H1 (cell line): ENCODE measurements around the gene DXO. TPM values are rescaled to one million over a fixed set of nuclear protein-coding genes. Genes with fewer than 3 reads are reported as not detected.
"Not testable (repeated sequence)": the region's sequence is repeated elsewhere in the genome, so short reads cannot be mapped to it uniquely, and the experiment has no call there.

ENCODE experiments used
- CTCF ChIA-PET: fragments of 300-600 bp; sonication (Branson Sonifier 250); formaldehyde crosslinking; loops from one replicate; lab custom pipeline; 2021; ENCODE audit not compliant: partially characterized antibody; lab: Charles Lee
- POLR2A ChIA-PET: fragments of 300-600 bp; sonication (Branson Sonifier 250); formaldehyde crosslinking; loops from one replicate; lab custom pipeline; 2021; ENCODE audit warnings: inconsistent platforms; ENCODE audit not compliant: partially characterized antibody; lab: Charles Lee
- DNase-seq, 2 experiments: peaks; one replicate each; pipeline versions ENCODE4 v3.0.0 to v3.0.0-alpha.2; 2010 to 2022; ENCODE audit warnings: low spot score in 2 of 2, low read depth in 1 of 2, mixed read lengths in 1 of 2
- FAIRE-seq: peaks from 2 replicates; lab custom pipeline; 2011; peaks lifted over from hg19 to GRCh38; lab: Jason Lieb, UNC
- H2AFZ ChIP-seq: 2 replicates; pipeline ENCODE4 v1.8.1; 2012; ENCODE audit warnings: low read length, inconsistent platforms
- H2AK5ac ChIP-seq: 2 replicates; pipeline ENCODE4 v1.6.1; 2013; ENCODE audit warnings: low read depth, low read length
- H2BK120ac ChIP-seq: replicated peaks from 2 replicates; pipeline ENCODE3; 2013; ENCODE audit warnings: low read depth, low read length, inconsistent platforms
- H2BK12ac ChIP-seq: 2 replicates; pipeline ENCODE4 v1.6.1; 2013; ENCODE audit warnings: low read depth, low read length
- H2BK15ac ChIP-seq: 2 replicates; pipeline ENCODE4 v1.6.1; 2013; ENCODE audit warnings: low read length
- H2BK20ac ChIP-seq: 2 replicates; pipeline ENCODE4 v1.6.1; 2013; ENCODE audit warnings: low read length
- H2BK5ac ChIP-seq: 2 replicates; pipeline ENCODE4 v1.6.1; 2013; ENCODE audit warnings: low read depth, low read length
- H3K14ac ChIP-seq: 2 replicates; pipeline ENCODE4 v1.6.1; 2013; ENCODE audit warnings: inconsistent platforms; ENCODE audit not compliant: insufficient read length
- H3K18ac ChIP-seq: 2 replicates; pipeline ENCODE4 v1.6.1; 2013; ENCODE audit warnings: low read length; ENCODE audit errors: extremely low read depth
- H3K23ac ChIP-seq: 2 replicates; pipeline ENCODE4 v1.6.1; 2013; ENCODE audit warnings: inconsistent platforms; ENCODE audit not compliant: insufficient read length
- H3K23me2 ChIP-seq: 2 replicates; pipeline ENCODE4 v1.6.1; 2013; ENCODE audit warnings: low read depth, low read length
- H3K27ac ChIP-seq: 2 replicates; pipeline ENCODE4 v1.6.1; 2011; ENCODE audit warnings: low read depth, low read length, inconsistent platforms
- H3K27me3 ChIP-seq, 4 experiments: replicated peaks in 1 of 4; 1 replicate in 1 of 4; 2 replicates in 3 of 4; pipeline versions ENCODE4 v1.6.1 to v1.8.1; 2011 to 2013; ENCODE audit warnings: low read length in 3 of 4, mild to moderate bottlenecking in 3 of 4, inconsistent platforms in 2 of 4, mixed read lengths in 2 of 4, moderate library complexity in 1 of 4; ENCODE audit not compliant: control insufficient read depth in 3 of 4, insufficient read depth in 3 of 4; ENCODE audit errors: extremely low read depth in 1 of 4
- H3K36me3 ChIP-seq, 4 experiments: 2 replicates each; pipeline versions ENCODE4 v1.6.1 to v1.8.1; 2011 to 2013; ENCODE audit warnings: mild to moderate bottlenecking in 4 of 4, low read length in 3 of 4, moderate library complexity in 2 of 4, control low read depth in 1 of 4, inconsistent platforms in 1 of 4; ENCODE audit not compliant: insufficient read depth in 4 of 4, control insufficient read depth in 2 of 4
- H3K4ac ChIP-seq: replicated peaks from 2 replicates; pipeline ENCODE3; 2013; ENCODE audit warnings: low read length, low read depth, mixed read lengths, inconsistent platforms; ENCODE audit not compliant: insufficient read length
- H3K4me1 ChIP-seq, 4 experiments: replicated peaks in 1 of 4; 1 replicate in 1 of 4; 2 replicates in 3 of 4; pipeline versions ENCODE4 v1.6.1 to v1.8.1; 2011 to 2013; ENCODE audit warnings: low read length in 3 of 4, inconsistent platforms in 2 of 4, mixed read lengths in 1 of 4; ENCODE audit not compliant: insufficient read depth in 4 of 4, control insufficient read depth in 3 of 4
- H3K4me2 ChIP-seq, 2 experiments: 2 replicates each; pipeline versions ENCODE4 v1.6.1 to v1.8.1; 2011 to 2013; ENCODE audit warnings: low read depth in 2 of 2, low read length in 2 of 2, control low read depth in 1 of 2, inconsistent platforms in 1 of 2, mild to moderate bottlenecking in 1 of 2; ENCODE audit not compliant: insufficient read depth in 1 of 2
- H3K4me3 ChIP-seq, 4 experiments: fragments of 200-600, 300-600 bp in 1 of 4; sonication (generic), shearing (Covaris generic), sonication (Bioruptor Twin) in 1 of 4; 2 replicates each; pipeline versions ENCODE4 v1.5.1 to v1.8.1; 2011 to 2016; ENCODE audit warnings: low read length in 4 of 4, low read depth in 3 of 4, control low read depth in 2 of 4, inconsistent platforms in 2 of 4, mild to moderate bottlenecking in 2 of 4, mixed read lengths in 1 of 4, moderate library complexity in 1 of 4; ENCODE audit not compliant: insufficient read depth in 2 of 4; ENCODE audit errors: extremely low read depth in 1 of 4
- H3K56ac ChIP-seq: replicated peaks from 2 replicates; pipeline ENCODE3; 2013; ENCODE audit warnings: low read depth, mild to moderate bottlenecking, mixed read lengths, low read length, inconsistent platforms; ENCODE audit not compliant: insufficient read length
- H3K79me1 ChIP-seq: 2 replicates; pipeline ENCODE4 v1.6.1; 2013; ENCODE audit warnings: low read depth, low read length, control low read depth
- H3K79me2 ChIP-seq, 2 experiments: 2 replicates each; pipeline versions ENCODE4 v1.6.1 to v1.8.1; 2012 to 2013; ENCODE audit warnings: low read length in 2 of 2, mild to moderate bottlenecking in 2 of 2, inconsistent platforms in 1 of 2; ENCODE audit not compliant: insufficient read depth in 2 of 2, control insufficient read depth in 1 of 2
- H3K9ac ChIP-seq, 4 experiments: replicated peaks in 1 of 4; 1 replicate in 1 of 4; 2 replicates in 3 of 4; pipeline versions ENCODE4 v1.6.1 to v1.8.1; 2011 to 2013; ENCODE audit warnings: low read depth in 3 of 4, low read length in 3 of 4, control low read depth in 2 of 4, mild to moderate bottlenecking in 2 of 4, moderate library complexity in 2 of 4, inconsistent platforms in 1 of 4; ENCODE audit errors: extremely low read depth in 1 of 4
- H3K9me3 ChIP-seq, 2 experiments: 2 replicates each; pipeline versions ENCODE4 v1.6.1 to v1.8.1; 2012 to 2013; ENCODE audit warnings: mild to moderate bottlenecking in 2 of 2, moderate library complexity in 2 of 2, control low read depth in 1 of 2, inconsistent platforms in 1 of 2, low read depth in 1 of 2, low read length in 1 of 2, mixed read lengths in 1 of 2; ENCODE audit not compliant: insufficient read depth in 2 of 2
- H4K20me1 ChIP-seq, 2 experiments: replicated peaks in 1 of 2; 2 replicates each; pipeline versions ENCODE3 to v1.8.1; 2011 to 2013; ENCODE audit warnings: inconsistent platforms in 2 of 2, low read length in 2 of 2, mild to moderate bottlenecking in 1 of 2; ENCODE audit not compliant: insufficient read depth in 2 of 2, control insufficient read depth in 1 of 2
- H4K5ac ChIP-seq: 2 replicates; pipeline ENCODE4 v1.6.1; 2013; ENCODE audit warnings: low read length, low read depth, mixed read lengths, inconsistent platforms; ENCODE audit not compliant: insufficient read length
- H4K8ac ChIP-seq: 2 replicates; pipeline ENCODE4 v1.8.0; 2013; ENCODE audit warnings: mild to moderate bottlenecking, moderate library complexity, low read length, inconsistent platforms; ENCODE audit not compliant: insufficient read depth; ENCODE audit errors: extremely low read depth
- H4K91ac ChIP-seq: replicated peaks from 2 replicates; pipeline ENCODE3; 2013; ENCODE audit warnings: low read length, mixed read lengths, inconsistent platforms; ENCODE audit not compliant: insufficient read length
- WGBS, 2 experiments: shearing (Covaris generic) in 1 of 2; methylation state at CpG; one replicate each; pipeline versions ENCODE4 v1.1.6 to v1.1.7; 2013 to 2015; ENCODE audit warnings: low lambda C conversion rate in 2 of 2, mixed read lengths in 2 of 2, inconsistent platforms in 1 of 2, low coverage in 1 of 2, missing lambda C conversion rate in 1 of 2; ENCODE audit not compliant: insufficient replicate concordance in 2 of 2, insufficient coverage in 1 of 2, insufficient read length in 1 of 2; ENCODE audit errors: extremely low coverage in 1 of 2, missing lambda C conversion rate in 1 of 2; 5-methylcytosine and 5-hydroxymethylcytosine counted together
- polyA plus RNA-seq, 7 experiments: library from polyadenylated mRNA; depleted of rRNA in 3 of 7; stranded (reverse) in 5 of 7; unstranded in 2 of 7; fragments of >200 nt in 5 of 7; fragments of 200-250 nt in 2 of 7; gene quantifications; 1 replicate in 5 of 7; 2 replicates in 1 of 7; 4 replicates in 1 of 7; pipeline versions ENCODE4 v1.2.1 to v1.2.3, GENCODE V29; 2011 to 2013; ENCODE audit warnings: missing spikeins in 2 of 7, mixed read lengths in 2 of 7
- total RNA-seq: library from RNA; stranded (reverse); fragmentation: NEBNext Ultra II Directional; extraction: Animal tissue kit (Norgen Biotek cat#: 25700); gene quantifications from 2 replicates; pipeline ENCODE4 v1.2.1, GENCODE V29; 2021

Gene DXO
- total and polyA plus RNA-seq, 2 of the 8 experiments (the other 6 are each of a cell fraction or from before 2014, with no cell fraction given): 14.7 to 23.9 TPM

GRCh38 chr6:31994421-31994820 is 22.5 kb upstream of the DXO start:
- H3K79me2 ChIP-seq, CTCF ChIA-PET, FAIRE-seq, H3K18ac ChIP-seq, H4K20me1 ChIP-seq, H4K8ac ChIP-seq, H3K36me3 ChIP-seq, H4K5ac ChIP-seq, H2AFZ ChIP-seq, H3K4me3 ChIP-seq, H4K91ac ChIP-seq, H3K23me2 ChIP-seq, H3K9ac ChIP-seq, H2BK120ac ChIP-seq, H3K23ac ChIP-seq, H2BK5ac ChIP-seq, DNase-seq, H3K4me1 ChIP-seq, H2BK20ac ChIP-seq, H3K79me1 ChIP-seq, H2BK15ac ChIP-seq, H2AK5ac ChIP-seq, H3K27ac ChIP-seq, H2BK12ac ChIP-seq, POLR2A ChIA-PET, H3K9me3 ChIP-seq, H3K14ac ChIP-seq, H3K4ac ChIP-seq, H3K27me3 ChIP-seq, H3K4me2 ChIP-seq, H3K56ac ChIP-seq: not testable (repeated sequence)
- WGBS, 2 experiments: 100% methylated on average over 3 of the region's 14 CpGs; no CpG with 5 or more reads in 1 of the 2 experiments

- WGBS, 2 experiments: no CpG with 5 or more reads among the region's 10 CpGs
- H3K27me3 ChIP-seq, CTCF ChIA-PET, DNase-seq, FAIRE-seq, H2BK120ac ChIP-seq, H3K56ac ChIP-seq, H3K18ac ChIP-seq, POLR2A ChIA-PET, H2BK20ac ChIP-seq, H3K4ac ChIP-seq, H3K9me3 ChIP-seq, H2BK5ac ChIP-seq, H2BK15ac ChIP-seq, H2BK12ac ChIP-seq, H2AK5ac ChIP-seq, H3K23me2 ChIP-seq, H4K8ac ChIP-seq, H3K4me1 ChIP-seq, H3K79me2 ChIP-seq, H2AFZ ChIP-seq, H4K20me1 ChIP-seq, H3K36me3 ChIP-seq, H3K27ac ChIP-seq, H3K4me2 ChIP-seq, H4K5ac ChIP-seq, H4K91ac ChIP-seq, H3K4me3 ChIP-seq, H3K14ac ChIP-seq, H3K79me1 ChIP-seq, H3K23ac ChIP-seq, H3K9ac ChIP-seq: not testable (repeated sequence)
Observed at GRCh38 chr6:31989363-31989762, 17.4 kb upstream of the DXO start.
